T-helper 1 cell (primary cell): ENCODE data around the gene SURF1.
"Not testable (repeated sequence)": the region's sequence is repeated elsewhere in the genome, so short reads cannot be mapped to it uniquely, and the experiment has no call there.

ENCODE experiments used
- DNase-seq, 5 donors: peaks; one replicate each; pipeline ENCODE4 v3.0.0-alpha.2; 2012 to 2020

SURF1 gene

DNA sequence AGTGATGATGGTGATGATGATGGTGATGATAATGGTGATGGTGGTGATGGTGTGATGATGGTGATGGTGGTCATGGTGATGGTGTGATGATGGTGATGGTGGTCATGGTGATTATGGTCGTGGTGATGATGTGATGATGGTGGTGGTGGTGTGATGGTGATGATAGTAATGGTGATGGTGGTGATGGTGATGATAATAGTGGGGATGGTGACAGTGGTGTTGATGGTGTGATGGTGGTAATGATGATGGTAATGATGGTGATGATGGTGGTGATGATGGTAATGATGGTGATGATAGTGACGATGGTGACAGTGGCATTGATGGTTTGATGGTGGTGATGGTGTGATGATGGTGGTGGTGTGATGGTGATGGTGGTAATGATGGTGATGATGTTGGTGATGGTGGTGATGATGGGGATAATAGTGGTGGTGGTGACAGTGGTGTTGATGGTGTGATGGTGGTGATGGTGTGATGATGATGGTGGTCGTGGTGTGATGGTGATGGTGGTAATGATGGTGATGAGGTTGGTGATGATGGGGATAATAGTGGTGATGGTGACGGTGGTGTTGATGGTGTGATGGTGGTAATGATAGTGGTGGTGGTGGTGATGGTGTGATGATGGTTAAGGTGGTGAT, 26.3 kb upstream of the SURF1 start:
- DNase-seq = no peak

- no peak for DNase-seq
Measured at GRCh38 chr9:133380734-133381133, 24.4 kb upstream of the SURF1 start.

- DNase-seq = no peak
Measured at GRCh38 chr9:133379153-133380086, 23.1 kb upstream of the SURF1 start.

DNA sequence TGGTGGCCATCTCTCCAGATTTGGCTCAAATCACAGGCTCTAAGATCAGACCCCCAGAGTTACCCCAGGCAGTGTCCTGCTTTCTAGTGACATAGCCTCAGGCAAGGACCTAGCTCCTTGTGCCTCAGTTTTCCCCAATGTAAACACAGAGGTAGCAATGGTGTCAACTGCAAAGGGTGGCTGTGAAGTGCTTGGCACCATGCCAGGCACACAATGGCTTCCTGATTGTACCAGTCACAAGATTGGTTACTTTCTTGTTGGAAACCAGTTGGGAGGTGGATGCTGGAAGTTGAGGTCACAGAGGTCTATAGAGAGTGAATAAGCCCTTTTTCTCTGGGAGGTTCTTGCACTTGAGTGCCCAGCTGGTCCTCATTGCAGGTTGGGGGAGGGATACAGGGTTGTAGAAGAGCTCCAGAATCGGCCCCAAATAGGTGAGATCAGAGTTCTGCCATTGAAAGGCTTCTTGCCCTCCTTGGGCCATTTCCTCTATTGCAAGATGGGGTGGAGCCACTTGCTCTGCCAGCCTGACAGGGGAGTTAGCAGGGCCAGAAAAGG, 22.2 kb upstream of the SURF1 start:
- DNase-seq = no peak

DNA sequence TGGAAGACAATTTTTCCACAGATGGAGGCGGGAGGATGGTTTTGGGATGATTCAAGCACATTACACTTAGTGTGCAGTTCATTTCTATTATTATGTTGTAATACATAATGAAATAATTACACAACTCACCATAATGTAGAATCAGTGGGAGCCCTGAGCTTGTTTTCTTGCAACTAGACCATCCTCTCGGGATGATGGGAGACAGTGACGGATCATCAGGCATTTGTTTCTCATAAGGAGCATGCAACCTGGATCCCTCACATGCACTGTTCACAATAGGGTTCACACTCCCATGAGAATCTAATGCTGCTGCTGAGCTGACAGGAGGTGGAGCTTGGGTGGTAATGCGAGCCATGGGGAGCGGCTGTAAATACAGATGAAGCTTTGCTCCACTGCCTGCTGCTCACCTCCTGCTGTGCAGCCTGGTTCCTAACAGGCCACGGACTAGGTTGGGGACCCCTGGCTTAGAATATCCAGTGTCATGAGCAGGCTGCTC, 21.5 kb upstream of the SURF1 start:
- DNase-seq = no peak

GRCh38 chr9:133377280-133377679, 21.0 kb upstream of the SURF1 start:
- DNase-seq = not testable (repeated sequence)

DNA sequence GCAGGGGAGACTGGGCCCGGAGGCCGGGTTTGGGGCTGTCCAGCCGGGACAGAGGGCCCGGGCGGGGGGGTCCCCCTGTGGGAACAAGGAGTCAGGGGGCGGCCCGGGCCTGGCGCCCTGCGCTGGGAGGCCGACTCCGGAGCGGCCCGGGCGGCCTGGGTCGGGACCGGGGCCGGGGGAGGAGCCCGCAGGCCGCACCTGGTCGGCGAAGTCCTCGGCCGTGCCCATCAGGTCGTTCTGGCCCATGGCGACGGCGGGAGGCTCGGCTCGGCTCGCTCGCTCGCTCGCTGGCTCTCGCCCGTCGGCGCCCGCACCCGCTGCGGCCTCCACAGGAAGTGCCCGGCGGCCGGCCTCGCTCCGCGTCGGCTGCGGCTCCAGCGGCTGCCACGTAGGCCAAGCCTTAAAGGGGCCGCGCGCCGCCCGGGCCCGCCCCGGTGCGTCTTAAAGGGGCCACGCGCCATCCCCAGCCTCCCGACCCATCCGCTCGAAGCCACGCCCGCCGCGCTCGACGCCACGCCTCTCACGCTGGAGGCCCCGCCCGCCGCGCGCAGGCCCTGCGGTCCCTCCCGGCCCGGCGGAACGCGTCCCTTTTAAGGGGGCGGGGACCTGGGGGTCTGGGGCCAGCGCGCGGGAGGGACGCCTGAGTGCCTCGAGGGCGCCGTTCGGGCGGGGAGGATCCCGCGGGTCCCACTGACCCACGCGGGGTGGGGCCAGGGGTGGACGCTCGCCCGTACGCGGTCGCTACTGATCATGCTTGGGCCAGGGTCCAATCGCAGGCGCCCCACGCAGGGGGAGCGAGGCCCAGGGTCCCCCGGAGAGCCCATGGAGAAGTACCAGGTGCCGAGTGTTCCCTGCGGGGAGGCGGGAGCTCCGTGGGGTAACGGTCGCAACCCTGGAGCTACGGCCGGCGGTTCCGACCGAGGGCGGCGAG, 19.7 kb upstream of the SURF1 start, which contains the start of the genes STKLD1 and SURF4:
Gene STKLD1, plus strand, starts transcription at position 643 of the 931 bp plus-strand sequence. Its CDS starts 108 bp downstream, at position 751.
Gene SURF4, minus strand, starts transcription at position 337 of the 931 bp plus-strand sequence. Its CDS starts 91 bp downstream, at position 246.
- DNase-seq = peak; percentile 82 to 95 (median 89)

DNA sequence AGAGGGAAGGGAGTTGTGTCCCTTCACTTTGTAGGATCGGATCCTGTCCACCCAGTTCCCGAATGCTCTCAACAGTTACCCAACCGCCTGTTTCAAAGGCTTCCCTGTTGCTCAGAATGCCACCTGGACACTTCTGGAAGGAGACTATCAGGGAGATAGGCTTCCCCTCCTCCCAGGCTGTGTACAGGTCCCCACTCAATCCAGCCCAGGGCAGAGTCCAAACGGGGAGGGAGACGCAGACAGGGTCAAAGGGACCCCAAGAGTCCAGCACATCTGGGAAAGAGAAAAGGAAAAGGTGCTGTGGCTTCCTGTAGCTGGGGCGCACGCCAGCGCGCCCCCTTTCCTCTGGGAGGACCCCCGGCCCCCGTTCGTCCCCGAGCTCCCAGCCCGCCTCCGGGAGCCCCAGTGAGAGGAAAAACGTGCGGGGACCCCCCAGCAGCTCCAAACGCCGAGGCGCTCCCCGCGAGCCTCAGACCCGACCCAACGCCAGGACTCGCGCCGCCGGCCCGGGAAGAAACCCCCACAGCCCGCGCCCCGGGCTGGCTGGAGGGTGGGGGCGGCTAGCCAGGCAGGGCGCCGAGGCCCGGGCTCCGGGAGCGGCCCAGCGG, 18.9 kb upstream of the SURF1 start:
- peak in 2 of 5 donors; percentile 15 to 46 for DNase-seq

DNA sequence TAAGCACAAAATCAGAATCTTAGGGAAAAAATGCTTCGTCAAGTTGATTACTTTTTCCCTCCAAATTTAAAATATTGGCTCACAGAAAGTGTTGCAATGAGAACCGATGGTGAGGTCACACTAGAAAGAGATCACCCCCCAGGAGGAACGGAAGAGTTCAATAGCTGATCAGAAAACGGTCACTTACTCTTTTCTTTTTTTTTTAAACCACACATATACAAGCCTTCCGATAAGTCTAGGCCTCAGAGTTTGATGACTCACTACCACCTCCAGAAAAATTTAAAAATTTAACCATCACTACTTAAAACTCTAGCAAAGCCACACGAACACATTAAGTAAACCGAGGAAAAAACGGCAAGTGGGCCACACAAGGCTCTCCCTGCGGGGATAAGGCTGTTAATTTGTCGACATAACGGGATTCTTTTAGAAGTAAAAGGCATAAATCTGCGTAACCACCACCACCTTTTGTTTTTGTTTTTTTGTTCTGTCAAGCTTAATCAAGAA, 18.4 kb upstream of the SURF1 start:
- DNase-seq = peak in 1 of 5 donors; percentile 81

GRCh38 chr9:133372144-133372543, 15.9 kb upstream of the SURF1 start:
- DNase-seq = no peak

DNA sequence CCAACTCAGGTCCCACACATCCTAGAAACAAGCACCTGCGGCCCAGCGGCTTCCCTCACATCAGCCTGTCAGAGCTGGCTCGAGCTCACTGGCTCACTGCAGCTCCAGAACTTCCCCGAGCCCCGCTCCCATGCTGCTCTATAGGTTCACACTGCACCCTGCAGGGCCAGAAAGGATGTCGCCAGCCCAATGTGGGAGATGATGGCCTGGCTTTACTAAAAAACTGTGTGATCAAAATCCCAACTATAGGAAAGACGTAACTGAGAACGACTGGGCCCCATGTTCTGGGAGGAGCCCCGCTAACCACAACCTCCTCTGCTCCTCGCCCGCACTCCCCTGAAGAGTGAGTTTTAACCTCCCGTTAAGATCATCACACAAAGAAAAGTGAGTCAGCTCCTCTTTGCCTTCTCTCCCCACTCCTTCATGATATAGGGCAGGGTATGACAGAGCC, 15.0 kb upstream of the SURF1 start:
- peak; percentile 35 to 85 (median 59) for DNase-seq

GRCh38 chr9:133370685-133371084, 14.4 kb upstream of the SURF1 start:
- DNase-seq = peak in 2 of 5 donors; percentile 27 to 74

- DNase-seq = peak in 1 of 5 donors; percentile 35
Measured at GRCh38 chr9:133369933-133370332, 13.6 kb upstream of the SURF1 start.

GRCh38 chr9:133369422-133369821, 13.1 kb upstream of the SURF1 start:
- DNase-seq = no peak

DNA sequence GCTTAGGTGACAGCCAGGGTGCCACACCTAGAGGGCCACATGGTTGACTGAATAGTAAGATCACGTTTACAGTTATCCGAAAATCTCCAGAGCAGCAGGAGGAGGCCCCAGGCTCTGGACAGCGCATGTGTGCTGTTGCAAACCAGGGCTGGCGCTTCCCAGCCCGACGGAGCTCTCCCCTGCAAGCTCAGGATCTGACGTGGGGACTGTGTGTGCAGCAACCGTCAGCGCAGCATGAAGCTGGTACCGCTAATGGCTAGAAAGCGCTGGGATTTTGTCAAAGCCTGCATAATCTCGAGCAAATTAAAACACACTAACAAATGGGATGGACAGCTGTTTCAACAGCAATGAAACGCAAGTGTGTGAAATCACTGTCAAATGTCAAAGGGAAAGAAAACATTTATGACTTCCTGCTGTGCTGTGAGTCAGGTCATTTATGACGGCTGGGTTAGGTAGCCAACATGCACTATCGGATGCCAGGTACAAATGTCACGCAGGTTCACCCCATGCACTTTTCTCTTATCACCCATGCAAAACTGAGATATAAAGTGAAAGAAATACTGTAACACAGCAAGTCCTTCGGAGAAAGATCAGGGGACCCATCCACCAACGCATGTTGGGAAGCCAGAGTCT, 12.1 kb upstream of the SURF1 start:
- no peak for DNase-seq

DNA sequence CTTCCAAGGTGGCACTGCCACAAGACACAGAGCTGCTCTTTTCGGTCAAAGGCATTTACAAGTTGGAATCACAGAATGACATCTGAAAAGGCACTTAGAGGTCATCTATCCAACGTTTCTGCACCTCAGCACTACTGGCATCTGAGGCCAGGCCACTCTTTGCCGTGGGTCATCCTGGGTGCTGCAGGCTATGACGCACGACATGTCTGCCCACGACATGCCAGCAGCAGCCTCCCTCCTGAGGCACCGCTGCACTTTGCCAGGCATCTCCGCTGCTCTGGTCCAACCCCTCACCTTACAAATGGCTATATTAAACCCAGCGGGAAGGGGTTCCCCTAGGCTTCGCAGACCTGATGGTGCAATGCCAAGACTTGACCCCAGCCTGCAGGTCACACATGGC, 11.5 kb upstream of the SURF1 start:
- no peak for DNase-seq

DNA sequence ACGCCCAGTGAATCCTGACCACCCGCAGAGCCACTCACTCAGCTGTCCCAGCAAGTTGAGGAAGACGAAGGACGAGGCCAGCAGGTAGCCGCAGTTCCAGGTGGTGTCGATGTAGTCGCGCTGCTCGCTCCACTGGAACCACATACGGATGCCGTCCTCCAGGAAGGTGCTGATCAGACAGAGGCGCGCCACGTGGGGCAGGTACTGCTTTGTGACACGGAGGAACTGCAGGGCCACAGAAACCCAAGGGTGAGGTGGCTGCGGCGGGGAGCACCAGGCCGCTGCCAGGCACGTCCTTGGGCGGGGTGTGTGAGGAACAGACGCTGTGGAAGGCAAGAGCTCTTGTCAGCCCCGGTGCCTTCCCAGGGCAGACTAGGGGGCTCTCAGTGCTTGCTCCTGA, 10.9 kb upstream of the SURF1 start:
- DNase-seq = no peak

DNA sequence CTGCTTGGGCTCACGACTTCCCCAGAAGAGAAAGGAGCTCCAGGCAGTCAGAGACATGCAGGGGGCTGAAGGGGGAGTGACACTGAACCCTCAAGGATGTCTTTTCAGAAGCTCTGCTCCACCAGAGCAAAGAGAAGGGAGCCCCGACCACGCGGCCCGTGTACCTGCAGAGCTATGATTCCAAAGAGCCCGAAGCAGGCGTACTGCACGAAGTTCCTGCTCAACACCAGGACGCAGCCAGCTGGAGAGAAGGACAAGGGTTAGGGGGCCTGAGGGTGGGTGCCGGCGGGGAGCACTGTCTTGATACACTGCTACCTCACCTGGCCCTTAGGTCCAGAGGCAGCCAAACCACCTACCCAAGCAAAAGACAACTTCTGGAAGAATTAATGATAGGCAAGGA, 10.1 kb upstream of the SURF1 start:
- no peak for DNase-seq

DNA sequence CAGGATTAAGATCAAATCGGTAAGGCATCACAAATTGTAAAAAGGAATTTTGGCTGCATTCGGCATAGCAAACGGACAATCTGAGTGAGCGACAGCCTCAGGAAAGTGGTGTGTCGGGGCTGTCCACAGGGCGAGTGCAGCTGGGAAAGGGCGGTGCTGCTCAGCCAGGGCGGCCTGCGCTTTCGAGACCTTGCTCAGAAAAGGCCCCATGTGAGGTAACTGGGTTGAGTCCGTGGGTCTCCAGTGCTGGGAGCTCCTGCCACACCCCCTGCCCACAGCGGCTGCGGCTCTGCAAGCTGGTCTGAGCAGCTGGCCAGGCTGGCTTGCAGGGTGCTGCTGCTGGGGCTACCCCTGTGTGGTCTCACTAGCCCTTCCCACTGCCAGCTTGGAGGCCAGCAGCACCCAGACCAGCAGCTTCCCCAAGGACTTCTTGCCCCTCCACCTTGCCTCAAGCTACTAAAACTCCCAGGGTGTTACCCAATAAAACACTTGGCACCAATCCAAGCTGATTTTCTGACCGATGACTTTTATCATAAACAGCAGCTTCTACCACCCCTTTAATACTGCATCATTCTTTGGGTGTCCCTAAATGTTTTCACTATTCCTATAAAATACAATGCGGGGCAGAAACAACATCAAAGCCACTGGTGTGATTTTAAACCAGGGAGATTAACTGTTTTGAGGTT, 6.2 kb upstream of the SURF1 start:
- DNase-seq = no peak

GRCh38 chr9:133361507-133362092, 5.3 kb upstream of the SURF1 start:
- DNase-seq = no peak
